UCSD-AML1 (cell line): Measurements from ENCODE around the gene HBEGF.

Experiments used
- DNase-seq: peaks from one replicate; lab custom pipeline; 2025; ENCODE audit not compliant: unreplicated experiment; lab: John Stamatoyannopoulos, UW

HBEGF gene

GRCh38 chr5:140309706-140310249 lies 36.6 kb downstream of the HBEGF start:
- DNase-seq = no peak

GRCh38 chr5:140305471-140305870 lies 40.9 kb downstream of the HBEGF start:
- no peak for DNase-seq

- DNase-seq = no peak
Measured at GRCh38 chr5:140303966-140304365, 42.4 kb downstream of the HBEGF start.

GRCh38 chr5:140302786-140303639 lies 43.4 kb downstream of the HBEGF start, which contains the start of gene PFDN1:
Gene PFDN1, minus strand, starts transcription at chr5:140303101. Its CDS starts 28 bp downstream, at chr5:140303073.
- peak; percentile 91 for DNase-seq

GRCh38 chr5:140301136-140301535 lies 45.3 kb downstream of the HBEGF start:
- DNase-seq = no peak

- DNase-seq = no peak
Measured at GRCh38 chr5:140299056-140299455, 47.3 kb downstream of the HBEGF start.

GRCh38 chr5:140298183-140298601 lies 48.2 kb downstream of the HBEGF start:
- DNase-seq = no peak

- DNase-seq = no peak
Measured at GRCh38 chr5:140297283-140297682, 49.1 kb downstream of the HBEGF start.

GRCh38 chr5:140296289-140296688 lies 50.1 kb downstream of the HBEGF start:
- DNase-seq = no peak

GRCh38 chr5:140295414-140295813 lies 51.0 kb downstream of the HBEGF start:
- no peak for DNase-seq

- DNase-seq = no peak
Measured at GRCh38 chr5:140294753-140295152, 51.6 kb downstream of the HBEGF start.

- no peak for DNase-seq
Measured at GRCh38 chr5:140293849-140294100, 52.6 kb downstream of the HBEGF start.

- no peak for DNase-seq
Measured at GRCh38 chr5:140293091-140293848, 53.1 kb downstream of the HBEGF start.

GRCh38 chr5:140292212-140293036 lies 54.0 kb downstream of the HBEGF start:
- DNase-seq = no peak

GRCh38 chr5:140287801-140288521 lies 58.4 kb downstream of the HBEGF start:
- DNase-seq = no peak

GRCh38 chr5:140286424-140286823 lies 60.0 kb downstream of the HBEGF start:
- no peak for DNase-seq

- DNase-seq = no peak
Measured at GRCh38 chr5:140284013-140284412, 62.4 kb downstream of the HBEGF start.
